Natural killer cell (primary cell): ENCODE data around the gene FLT3LG. TPM values are rescaled to one million over a fixed set of nuclear protein-coding genes. Genes with fewer than 3 reads are reported as not detected.

Experiments used
- ATAC-seq, 3 donors: fragments of 150-1000 bp in 2 of 3; fragments of 200-7000 bp in 1 of 3; cut with Tn5 transposase; 1 replicate in 1 of 3; 2 replicates in 2 of 3; pipeline ENCODE4 v1.10.0; 2021; ENCODE audit warnings: mild to moderate bottlenecking in 2 of 3, moderate library complexity in 2 of 3
- DNase-seq, 2 donors: peaks; one replicate each; pipeline versions ENCODE4 v3.0.0 to v3.0.0-alpha.2; 2013 to 2021; ENCODE audit warnings: mixed read lengths in 1 of 2
- H3K27ac ChIP-seq: one replicate; pipeline ENCODE4 v1.5.1; 2013; ENCODE audit warnings: mild to moderate bottlenecking, low read length
- H3K27me3 ChIP-seq: one replicate; pipeline ENCODE4 v1.6.1; 2013; ENCODE audit warnings: low read length; ENCODE audit not compliant: control insufficient read depth, insufficient read depth
- H3K36me3 ChIP-seq: one replicate; pipeline ENCODE4 v1.6.1; 2013; ENCODE audit warnings: low read length; ENCODE audit not compliant: control insufficient read depth, insufficient read depth
- H3K4me1 ChIP-seq: one replicate; pipeline ENCODE4 v1.6.1; 2013; ENCODE audit warnings: low read length; ENCODE audit not compliant: control insufficient read depth, insufficient read depth
- H3K4me3 ChIP-seq: one replicate; pipeline ENCODE4 v1.5.1; 2013; ENCODE audit warnings: low read length
- H3K9me3 ChIP-seq: one replicate; pipeline ENCODE4 v1.6.1; 2013; ENCODE audit warnings: low read length; ENCODE audit not compliant: control insufficient read depth, insufficient read depth
- H3K27ac Mint-ChIP-seq, 2 donors: one replicate each; pipeline ENCODE4 v1.8.0; 2022; ENCODE audit warnings: mild to moderate bottlenecking in 2 of 2, mixed read lengths in 2 of 2, moderate library complexity in 1 of 2
- H3K27me3 Mint-ChIP-seq, 2 donors: one replicate each; pipeline ENCODE4 v1.8.0; 2022; ENCODE audit warnings: low read depth in 2 of 2, mixed read lengths in 2 of 2
- H3K36me3 Mint-ChIP-seq: one replicate; pipeline ENCODE4 v1.8.0; 2022; ENCODE audit warnings: mixed read lengths
- H3K4me1 Mint-ChIP-seq, 2 donors: one replicate each; pipeline ENCODE4 v1.8.0; 2022; ENCODE audit warnings: mixed read lengths in 2 of 2
- H3K4me3 Mint-ChIP-seq: one replicate; pipeline ENCODE4 v1.8.0; 2022; ENCODE audit warnings: mild to moderate bottlenecking, moderate library complexity, mixed read lengths
- H3K9me3 Mint-ChIP-seq, 2 donors: one replicate each; pipeline ENCODE4 v1.8.0; 2022; ENCODE audit warnings: mixed read lengths in 2 of 2
- CTCF ChIP-seq: fragments of 200-600 bp; IDR thresholded peaks from one replicate; pipeline ENCODE4 v1.8.0; 2022; ENCODE audit warnings: antibody characterized with exemption
- whole genome bisulfite sequencing: methylation state at CpG from one replicate; pipeline ENCODE4 v1.1.7; 2013; ENCODE audit warnings: missing lambda C conversion rate; ENCODE audit not compliant: insufficient coverage; 5-methylcytosine and 5-hydroxymethylcytosine counted together
- intact Hi-C: fragments of 100-400 bp; cut with micrococcal nuclease; formaldehyde crosslinking; loops from one replicate; pipeline ENCODE4 v1.14.2; 2022
- total RNA-seq, 4 donors: library from RNA; stranded (reverse); fragments of 120-200 nt in 1 of 4; gene quantifications; one replicate each; pipeline versions ENCODE4 v1.2.3 to v1.2.4, GENCODE V29; 2013 to 2022

FLT3LG gene
- total RNA-seq, 3 donors from 2014 or later (not counting 1 experiment from before 2014, with no cell fraction given) = 44.7 to 65.7 (median 64.8) TPM

GRCh38 chr19:49435670-49436069, 38.3 kb upstream of the FLT3LG start:
- DNase-seq = no peak
- ATAC-seq = no peak
- no peaks in the 10 kb centered on the region for H3K9me3 ChIP-seq
- no peak overlapping the region for H3K4me3 ChIP-seq
- Mint-ChIP-seq H3K36me3 (no peaks in the 10 kb centered on the region), H3K4me3 (no peak overlapping the region), H3K9me3 (no peaks in the 10 kb centered on the region), H3K27ac (no peak overlapping the region), H3K27me3 (peaks cover 81 to 90% of the 10 kb centered on the region in 2 donors), H3K4me1 (peaks cover 16 to 36% of the 10 kb centered on the region in 2 donors)
- 94% methylated on average over 10 of the region's 10 CpGs for WGBS
- TF ChIP-seq CTCF = no peak
- H3K36me3 ChIP-seq = no peaks in the 10 kb centered on the region
- intact Hi-C loops = no loop called here
- H3K27me3 ChIP-seq = peaks cover 82% of the 10 kb centered on the region
- H3K27ac ChIP-seq = no peak overlapping the region
- peaks cover 34% of the 10 kb centered on the region for H3K4me1 ChIP-seq

- H3K9me3 ChIP-seq = no peaks in the 10 kb centered on the region
- H3K36me3 ChIP-seq = no peaks in the 10 kb centered on the region
- Mint-ChIP-seq H3K36me3 (no peaks in the 10 kb centered on the region), H3K27ac (no peak overlapping the region), H3K4me1 (peaks cover 17 to 39% of the 10 kb centered on the region in 2 donors), H3K27me3 (peaks cover 82 to 88% of the 10 kb centered on the region in 2 donors), H3K9me3 (no peaks in the 10 kb centered on the region), H3K4me3 (no peak overlapping the region)
- ATAC-seq (peak; percentile 34 to 70 (median 64)), DNase-seq (peak in 1 of 2 donors; percentile 76)
- no peak for TF ChIP-seq CTCF
- H3K27ac ChIP-seq = no peak overlapping the region
- 13% methylated on average over 42 of the region's 42 CpGs for WGBS
- intact Hi-C loops = no loop called here
- H3K4me3 ChIP-seq = no peak overlapping the region
- peaks cover 36% of the 10 kb centered on the region for H3K4me1 ChIP-seq
- H3K27me3 ChIP-seq = peaks cover 80% of the 10 kb centered on the region
Observed at GRCh38 chr19:49436381-49437017, 37.5 kb upstream of the FLT3LG start.

- intact Hi-C loops = no loop called here
- Histone ChIP-seq H3K27me3 (peaks cover 80% of the 10 kb centered on the region), H3K36me3 (no peaks in the 10 kb centered on the region), H3K9me3 (no peaks in the 10 kb centered on the region), H3K4me1 (peaks cover 36% of the 10 kb centered on the region), H3K27ac (no peak overlapping the region), H3K4me3 (no peak overlapping the region)
- no peak for ATAC-seq
- 21% methylated on average over 8 of the region's 8 CpGs for WGBS
- peak overlapping the region in 1 of 2 donors; percentile 6 for H3K27ac Mint-ChIP-seq
- H3K4me1 Mint-ChIP-seq = peaks cover 24 to 43% of the 10 kb centered on the region in 2 donors
- H3K36me3 Mint-ChIP-seq = no peaks in the 10 kb centered on the region
- H3K4me3 Mint-ChIP-seq = no peak overlapping the region
- TF ChIP-seq CTCF = no peak
- H3K27me3 Mint-ChIP-seq = peaks cover 86 to 91% of the 10 kb centered on the region in 2 donors
- DNase-seq = no peak
- no peaks in the 10 kb centered on the region for H3K9me3 Mint-ChIP-seq
Observed at GRCh38 chr19:49437231-49437630, 36.8 kb upstream of the FLT3LG start.

GRCh38 chr19:49438261-49438660, 35.8 kb upstream of the FLT3LG start:
- Mint-ChIP-seq H3K27ac (peak overlapping the region in 1 of 2 donors; percentile 6), H3K9me3 (no peaks in the 10 kb centered on the region), H3K27me3 (peaks cover 81 to 87% of the 10 kb centered on the region in 2 donors), H3K4me1 (peaks cover 25 to 50% of the 10 kb centered on the region in 2 donors), H3K4me3 (no peak overlapping the region), H3K36me3 (no peaks in the 10 kb centered on the region)
- Histone ChIP-seq H3K27me3 (peaks cover 72% of the 10 kb centered on the region), H3K4me1 (peaks cover 39% of the 10 kb centered on the region), H3K36me3 (no peaks in the 10 kb centered on the region), H3K9me3 (no peaks in the 10 kb centered on the region), H3K27ac (no peak overlapping the region), H3K4me3 (no peak overlapping the region)
- ATAC-seq (no peak), DNase-seq (peak in 1 of 2 donors; percentile 10)
- 18% methylated on average over 3 of the region's 6 CpGs for WGBS
- TF ChIP-seq CTCF = no peak
- intact Hi-C loops = no loop called here
